ENCODE results near the gene PLOD2. TPM values are rescaled to one million over a fixed set of nuclear protein-coding genes. Genes with fewer than 3 reads are reported as not detected.

Gene PLOD2
- total and polyA plus RNA-seq, 9 of the 15 experiments (the other 6 are each of a cell fraction or from before 2014, with no cell fraction given) = 0.18 to 1.5 (median 0.58) TPM

DNA sequence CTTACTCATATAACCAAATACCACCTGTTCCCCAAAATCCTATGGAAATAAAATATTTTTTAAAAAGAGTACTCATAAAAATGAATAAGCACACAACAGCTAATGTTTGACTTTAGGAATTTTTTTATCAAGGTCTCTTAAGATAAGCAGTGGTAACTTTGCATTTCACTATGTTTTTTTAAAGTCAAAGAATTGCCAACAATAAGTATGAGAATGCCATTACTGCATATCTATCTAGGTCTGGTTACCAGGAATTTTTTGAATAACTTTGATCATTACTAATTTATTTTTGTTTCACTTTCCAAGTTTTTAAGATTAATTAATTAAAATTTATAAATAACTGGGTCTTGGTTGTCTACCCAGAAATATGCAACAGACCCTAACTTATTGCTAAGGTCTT, 48.4 kb upstream of the PLOD2 start:
- Histone ChIP-seq H4K20me1 (replicated peaks; ENCODE audit: control insufficient read depth, insufficient read depth, low read length) (no peaks in the 10 kb centered on the region), H3K9me3 (replicated peaks; ENCODE audit: control insufficient read depth, insufficient read depth, low read depth, low read length) (no peaks in the 10 kb centered on the region), H2AFZ (ENCODE audit: low read depth, low read length) (no peak overlapping the region), H3K9me1 (ENCODE audit: control insufficient read depth, insufficient read depth, low read length) (no peaks in the 10 kb centered on the region), H3K27me3 (ENCODE audit: control insufficient read depth in 2 of 2, insufficient read depth in 2 of 2, low read length in 2 of 2) (no peaks in the 10 kb centered on the region), H3K36me3 (ENCODE audit: control insufficient read depth, insufficient read depth, low read length) (no peaks in the 10 kb centered on the region), H3K9ac (ENCODE audit: insufficient read depth in 1 of 2, low read depth in 2 of 2, low read length in 2 of 2) (no peak overlapping the region), H3K4me3 (no peak overlapping the region), H3K4me2 (ENCODE audit: insufficient read depth, low read length) (no peak overlapping the region), H3K79me2 (ENCODE audit: control insufficient read depth, insufficient read depth, low read length) (no peaks in the 10 kb centered on the region), H3K27ac (ENCODE audit: extremely low read depth, low read depth, low read length) (no peak overlapping the region), H3K4me1 (replicated peaks in 1 of 2; ENCODE audit: control insufficient read depth in 2 of 2, insufficient read depth in 2 of 2, low read length in 2 of 2) (no peaks in the 10 kb centered on the region)
- TF ChIP-seq GATAD2A (IDR thresholded peaks at IDR 0.05) (no peak), PTRF (tag; IDR thresholded peaks at IDR 0.05) (no peak), ZNF785 (CRISPR knock-in tag; IDR thresholded peaks at IDR 0.05) (no peak)
- intact Hi-C loops (cut with micrococcal nuclease) = loop anchor here (5.0 kb wide), 1 partner anchor 588 kb away; no protein-coding TSS in a partner anchor
- no TSS peak for BruUV-seq (replicated peaks)
- ChIA-PET POLR2A (no interaction called here), CTCF (ENCODE audit: low intra/inter-chr PET ratio) (no interaction called here)
- FAIRE-seq = no peak
- in situ Hi-C loops (cut with MboI) = no loop called here
- no peak for ATAC-seq
- DNase-seq (ENCODE audit: extremely low read depth in 1 of 4, low spot score in 3 of 4) = no peak

DNA sequence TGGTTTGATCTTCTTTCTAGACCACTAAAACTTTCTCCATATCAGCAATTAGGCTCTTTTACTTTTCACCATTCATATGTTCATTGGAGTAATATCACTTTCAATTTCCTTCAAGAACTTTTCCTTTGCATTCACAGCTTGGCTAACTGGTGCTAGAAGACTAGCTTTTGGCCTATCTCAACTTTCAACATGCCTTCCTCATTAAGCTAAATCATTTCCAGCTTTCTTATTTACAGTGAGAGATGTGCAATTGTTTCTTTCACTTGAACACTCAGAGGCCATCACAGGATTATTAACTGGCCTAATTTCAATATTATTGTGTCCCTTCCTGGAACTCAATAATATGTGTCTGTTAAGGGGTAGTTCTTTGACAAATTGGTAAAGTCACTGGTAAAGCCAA, 42.8 kb upstream of the PLOD2 start:
- no peak for ATAC-seq
- no TSS peak for BruUV-seq (replicated peaks)
- Histone ChIP-seq H3K9me3 (replicated peaks; ENCODE audit: control insufficient read depth, insufficient read depth, low read depth, low read length) (no peaks in the 10 kb centered on the region), H3K9me1 (ENCODE audit: control insufficient read depth, insufficient read depth, low read length) (no peaks in the 10 kb centered on the region), H3K4me1 (replicated peaks in 1 of 2; ENCODE audit: control insufficient read depth in 2 of 2, insufficient read depth in 2 of 2, low read length in 2 of 2) (no peaks in the 10 kb centered on the region), H3K27ac (ENCODE audit: extremely low read depth, low read depth, low read length) (no peak overlapping the region), H3K4me2 (ENCODE audit: insufficient read depth, low read length) (no peak overlapping the region), H2AFZ (ENCODE audit: low read depth, low read length) (no peak overlapping the region), H3K4me3 (no peak overlapping the region), H3K36me3 (ENCODE audit: control insufficient read depth, insufficient read depth, low read length) (no peaks in the 10 kb centered on the region), H3K9ac (ENCODE audit: insufficient read depth in 1 of 2, low read depth in 2 of 2, low read length in 2 of 2) (no peak overlapping the region), H3K27me3 (ENCODE audit: control insufficient read depth in 2 of 2, insufficient read depth in 2 of 2, low read length in 2 of 2) (no peaks in the 10 kb centered on the region), H3K79me2 (ENCODE audit: control insufficient read depth, insufficient read depth, low read length) (no peaks in the 10 kb centered on the region), H4K20me1 (replicated peaks; ENCODE audit: control insufficient read depth, insufficient read depth, low read length) (no peaks in the 10 kb centered on the region)
- DNase-seq (ENCODE audit: extremely low read depth in 1 of 4, low spot score in 3 of 4) = no peak
- CTCF ChIA-PET (ENCODE audit: low intra/inter-chr PET ratio) = no interaction called here
- no peak for FAIRE-seq
- POLR2A ChIA-PET = no interaction called here
- intact Hi-C loops (cut with micrococcal nuclease) (no loop called here), in situ Hi-C loops (cut with MboI) (no loop called here)
- TF ChIP-seq ZNF830 (CRISPR knock-in tag; IDR thresholded peaks at IDR 0.05) (no peak), ARID2 (IDR thresholded peaks at IDR 0.05) (no peak), BRCA1 (IDR thresholded peaks at IDR 0.05) (no peak), BRCA1 (CRISPR knock-in tag; IDR thresholded peaks at IDR 0.05) (no peak), ETV1 (tag; conservative IDR thresholded peaks at IDR 0.05; ENCODE audit: low read depth) (no peak), SREBF2 (CRISPR knock-in tag; IDR thresholded peaks at IDR 0.05) (no peak), RBM15 (IDR thresholded peaks at IDR 0.05; ENCODE audit: insufficient read depth, low read length) (no peak)
- TF ChIP-seq, protein P1, sequence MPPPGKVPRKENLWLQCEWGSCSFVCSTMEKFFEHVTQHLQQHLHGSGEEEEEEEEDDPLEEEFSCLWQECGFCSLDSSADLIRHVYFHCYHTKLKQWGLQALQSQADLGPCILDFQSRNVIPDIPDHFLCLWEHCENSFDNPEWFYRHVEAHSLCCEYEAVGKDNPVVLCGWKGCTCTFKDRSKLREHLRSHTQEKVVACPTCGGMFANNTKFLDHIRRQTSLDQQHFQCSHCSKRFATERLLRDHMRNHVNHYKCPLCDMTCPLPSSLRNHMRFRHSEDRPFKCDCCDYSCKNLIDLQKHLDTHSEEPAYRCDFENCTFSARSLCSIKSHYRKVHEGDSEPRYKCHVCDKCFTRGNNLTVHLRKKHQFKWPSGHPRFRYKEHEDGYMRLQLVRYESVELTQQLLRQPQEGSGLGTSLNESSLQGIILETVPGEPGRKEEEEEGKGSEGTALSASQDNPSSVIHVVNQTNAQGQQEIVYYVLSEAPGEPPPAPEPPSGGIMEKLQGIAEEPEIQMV (tag; conservative IDR thresholded peaks at IDR 0.05; ENCODE audit: low read depth) = no peak
- TF ChIP-seq, protein P2, sequence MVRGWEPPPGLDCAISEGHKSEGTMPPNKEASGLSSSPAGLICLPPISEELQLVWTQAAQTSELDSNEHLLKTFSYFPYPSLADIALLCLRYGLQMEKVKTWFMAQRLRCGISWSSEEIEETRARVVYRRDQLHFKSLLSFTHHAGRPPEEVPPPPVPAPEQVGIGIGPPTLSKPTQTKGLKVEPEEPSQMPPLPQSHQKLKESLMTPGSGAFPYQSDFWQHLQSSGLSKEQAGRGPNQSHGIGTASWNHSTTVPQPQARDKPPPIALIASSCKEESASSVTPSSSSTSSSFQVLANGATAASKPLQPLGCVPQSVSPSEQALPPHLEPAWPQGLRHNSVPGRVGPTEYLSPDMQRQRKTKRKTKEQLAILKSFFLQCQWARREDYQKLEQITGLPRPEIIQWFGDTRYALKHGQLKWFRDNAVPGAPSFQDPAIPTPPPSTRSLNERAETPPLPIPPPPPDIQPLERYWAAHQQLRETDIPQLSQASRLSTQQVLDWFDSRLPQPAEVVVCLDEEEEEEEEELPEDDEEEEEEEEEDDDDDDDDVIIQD (CRISPR knock-in tag; IDR thresholded peaks at IDR 0.05) = no peak
- TF ChIP-seq, protein P3, sequence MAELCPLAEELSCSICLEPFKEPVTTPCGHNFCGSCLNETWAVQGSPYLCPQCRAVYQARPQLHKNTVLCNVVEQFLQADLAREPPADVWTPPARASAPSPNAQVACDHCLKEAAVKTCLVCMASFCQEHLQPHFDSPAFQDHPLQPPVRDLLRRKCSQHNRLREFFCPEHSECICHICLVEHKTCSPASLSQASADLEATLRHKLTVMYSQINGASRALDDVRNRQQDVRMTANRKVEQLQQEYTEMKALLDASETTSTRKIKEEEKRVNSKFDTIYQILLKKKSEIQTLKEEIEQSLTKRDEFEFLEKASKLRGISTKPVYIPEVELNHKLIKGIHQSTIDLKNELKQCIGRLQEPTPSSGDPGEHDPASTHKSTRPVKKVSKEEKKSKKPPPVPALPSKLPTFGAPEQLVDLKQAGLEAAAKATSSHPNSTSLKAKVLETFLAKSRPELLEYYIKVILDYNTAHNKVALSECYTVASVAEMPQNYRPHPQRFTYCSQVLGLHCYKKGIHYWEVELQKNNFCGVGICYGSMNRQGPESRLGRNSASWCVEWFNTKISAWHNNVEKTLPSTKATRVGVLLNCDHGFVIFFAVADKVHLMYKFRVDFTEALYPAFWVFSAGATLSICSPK (IDR thresholded peaks at IDR 0.05; ENCODE audit: borderline replicate concordance) = no peak
